Measurements from ENCODE around the gene CCL16.

GRCh38 chr17:36030956-36031355 lies 49.7 kb upstream of the CCL16 start:
- TF ChIP-seq CTCF (conservative IDR thresholded peaks at IDR 0.05; ENCODE audit: low read length), result no peak
- TF ChIP-seq EZH2phosphoT487 (IDR thresholded peaks at IDR 0.05; ENCODE audit: borderline replicate concordance), result no peak
